IMR-90 (cell line): ENCODE data around the gene POLR3E. TPM values are rescaled to one million over a fixed set of nuclear protein-coding genes. Genes with fewer than 3 reads are reported as not detected.

Experiments used
- ATAC-seq: fragments of 200-7000 bp; cut with Tn5 transposase; 2 replicates; pipeline ENCODE4 v1.9.1; 2020; ENCODE audit warnings: low read depth, mild to moderate bottlenecking, moderate library complexity
- BruUV-seq: library from RNA; stranded (reverse); fragments of 400-500 nt; replicated peaks from 2 replicates; lab custom pipeline; 2021; lab: Mats Ljungman, UMichigan
- CTCF ChIA-PET: fragments of 300-600 bp; formaldehyde crosslinking; extraction: SDS; loops from one replicate; lab custom pipeline; 2021; ENCODE audit warnings: antibody characterized with exemption; lab: Yijun Ruan, JAX
- POLR2A ChIA-PET: fragments of 300-600 bp; sonication (Branson Sonifier 250); formaldehyde crosslinking; loops from one replicate; lab custom pipeline; 2022; ENCODE audit warnings: antibody characterized with exemption; ENCODE audit not compliant: unreplicated experiment; lab: Charles Lee
- DNase-seq: peaks from one replicate; pipeline ENCODE4 v3.0.0; 2013
- H2AFZ ChIP-seq: replicated peaks from 2 replicates; pipeline ENCODE3; 2013; ENCODE audit warnings: low read length, mild to moderate bottlenecking; ENCODE audit not compliant: poor library complexity
- H2AK5ac ChIP-seq: 2 replicates; pipeline ENCODE4 v1.6.1; 2013; ENCODE audit warnings: low read depth, low read length, inconsistent platforms
- H2AK9ac ChIP-seq: replicated peaks from 2 replicates; pipeline ENCODE3; 2013; ENCODE audit warnings: mild to moderate bottlenecking, low read depth, low read length, moderate library complexity; ENCODE audit not compliant: poor library complexity
- H2BK120ac ChIP-seq: 2 replicates; pipeline ENCODE4 v1.6.1; 2013; ENCODE audit warnings: low read depth, low read length, inconsistent platforms
- H2BK15ac ChIP-seq: 3 replicates; pipeline ENCODE4 v1.6.1; 2013; ENCODE audit warnings: low read depth, low read length, inconsistent platforms
- H2BK20ac ChIP-seq: 2 replicates; pipeline ENCODE4 v1.6.1; 2013; ENCODE audit warnings: low read depth, mild to moderate bottlenecking, inconsistent platforms, low read length, moderate library complexity
- H2BK5ac ChIP-seq: 2 replicates; pipeline ENCODE4 v1.6.1; 2013; ENCODE audit warnings: mild to moderate bottlenecking, low read depth, low read length, inconsistent platforms; ENCODE audit not compliant: poor library complexity, severe bottlenecking
- H3K14ac ChIP-seq: replicated peaks from 2 replicates; pipeline ENCODE4 v1.6.1; 2013; ENCODE audit warnings: low read depth, low read length, inconsistent platforms
- H3K18ac ChIP-seq: 2 replicates; pipeline ENCODE4 v1.6.1; 2013; ENCODE audit warnings: low read depth, low read length, control low read depth
- H3K23ac ChIP-seq: 2 replicates; pipeline ENCODE4 v1.6.1; 2013; ENCODE audit warnings: low read depth, low read length, inconsistent platforms
- H3K27ac ChIP-seq: 2 replicates; pipeline ENCODE4 v1.5.1; 2013; ENCODE audit warnings: mild to moderate bottlenecking, control low read depth, low read length; ENCODE audit not compliant: insufficient read depth
- H3K27me3 ChIP-seq: 2 replicates; pipeline ENCODE4 v1.6.1; 2013; ENCODE audit warnings: low read length; ENCODE audit not compliant: control insufficient read depth, insufficient read depth
- H3K36me3 ChIP-seq: 2 replicates; pipeline ENCODE4 v1.6.1; 2013; ENCODE audit warnings: low read length, mixed read lengths; ENCODE audit not compliant: control insufficient read depth, insufficient read depth
- H3K4ac ChIP-seq: 2 replicates; pipeline ENCODE4 v1.6.1; 2013; ENCODE audit warnings: low read depth, low read length, inconsistent platforms
- H3K4me1 ChIP-seq: 2 replicates; pipeline ENCODE4 v1.6.1; 2013; ENCODE audit warnings: low read length, mixed read lengths; ENCODE audit not compliant: control insufficient read depth, insufficient read depth
- H3K4me2 ChIP-seq: 2 replicates; pipeline ENCODE4 v1.6.1; 2013; ENCODE audit warnings: low read depth, mild to moderate bottlenecking, control low read depth, low read length, moderate library complexity
- H3K4me3 ChIP-seq: 2 replicates; pipeline ENCODE4 v1.5.1; 2013; ENCODE audit warnings: low read depth, mild to moderate bottlenecking, control low read depth, low read length, moderate library complexity; ENCODE audit not compliant: insufficient read depth
- H3K56ac ChIP-seq: 2 replicates; pipeline ENCODE4 v1.6.1; 2013; ENCODE audit warnings: low read length, inconsistent platforms; ENCODE audit not compliant: insufficient read depth; ENCODE audit errors: extremely low read depth
- H3K79me1 ChIP-seq, 2 experiments: 2 replicates each; pipeline ENCODE4 v1.6.1; 2013; ENCODE audit warnings: low read length in 2 of 2, inconsistent platforms in 1 of 2, low read depth in 1 of 2
- H3K9ac ChIP-seq: 2 replicates; pipeline ENCODE4 v1.6.1; 2013; ENCODE audit warnings: low read depth, low read length, control low read depth
- H3K9me1 ChIP-seq: 2 replicates; pipeline ENCODE4 v1.6.1; 2013; ENCODE audit warnings: low read length, inconsistent platforms; ENCODE audit not compliant: insufficient read depth
- H3K9me3 ChIP-seq: 2 replicates; pipeline ENCODE4 v1.6.1; 2013; ENCODE audit warnings: low read length; ENCODE audit not compliant: control insufficient read depth, insufficient read depth
- H4K20me1 ChIP-seq: 2 replicates; pipeline ENCODE4 v1.6.1; 2013; ENCODE audit warnings: low read length, inconsistent platforms; ENCODE audit not compliant: insufficient read depth
- H4K5ac ChIP-seq: 2 replicates; pipeline ENCODE4 v1.6.1; 2013; ENCODE audit warnings: mild to moderate bottlenecking, low read depth, low read length, control low read depth
- H4K8ac ChIP-seq, 2 experiments: 2 replicates each; pipeline ENCODE4 v1.6.1; 2013; ENCODE audit warnings: low read depth in 2 of 2, low read length in 2 of 2, control low read depth in 1 of 2, inconsistent platforms in 1 of 2
- H4K91ac ChIP-seq: 2 replicates; pipeline ENCODE4 v1.6.1; 2013; ENCODE audit warnings: low read depth, low read length, inconsistent platforms; ENCODE audit not compliant: insufficient read depth
- BHLHE40 ChIP-seq: fragments of 150-350 bp; IDR thresholded peaks from 2 replicates; pipeline ENCODE4 v1.6.1; 2016; ENCODE audit warnings: mild to moderate bottlenecking, low read depth, low read length
- CEBPB ChIP-seq: IDR thresholded peaks from 2 replicates; pipeline ENCODE4 v1.6.1; 2012; ENCODE audit warnings: low read depth, low read length, improper control_type of control experiment
- CHD1 ChIP-seq: IDR thresholded peaks from 2 replicates; pipeline ENCODE4 v1.6.1; 2012; ENCODE audit warnings: low read depth, low read length, improper control_type of control experiment
- CTCF ChIP-seq: conservative IDR thresholded peaks from 2 replicates; pipeline ENCODE4 v1.5.1; 2012; ENCODE audit warnings: mild to moderate bottlenecking, low read depth, low read length, improper control_type of control experiment
- FOS ChIP-seq: fragments of 150-350 bp; IDR thresholded peaks from 2 replicates; pipeline ENCODE4 v1.6.1; 2016; ENCODE audit warnings: low read depth, low read length
- MAFK ChIP-seq: IDR thresholded peaks from 2 replicates; pipeline ENCODE4 v1.6.1; 2012; ENCODE audit warnings: low read depth, low read length, improper control_type of control experiment
- MXI1 ChIP-seq: IDR thresholded peaks from 2 replicates; pipeline ENCODE4 v1.6.1; 2012; ENCODE audit warnings: low read depth, mild to moderate bottlenecking, low read length, moderate library complexity, borderline replicate concordance
- NFE2L2 ChIP-seq: fragments of 150-350 bp; IDR thresholded peaks from 2 replicates; pipeline ENCODE4 v1.6.1; 2016; ENCODE audit warnings: low read depth, mild to moderate bottlenecking, low read length
- POLR2A ChIP-seq: IDR thresholded peaks from 2 replicates; pipeline ENCODE4 v1.6.1; 2012; ENCODE audit warnings: mild to moderate bottlenecking, low read depth, low read length
- RAD21 ChIP-seq: IDR thresholded peaks from 2 replicates; pipeline ENCODE4 v1.6.1; 2012; ENCODE audit warnings: low read length, improper control_type of control experiment
- RCOR1 ChIP-seq: IDR thresholded peaks from 2 replicates; pipeline ENCODE4 v1.6.1; 2012; ENCODE audit warnings: mild to moderate bottlenecking, low read length, improper control_type of control experiment; ENCODE audit not compliant: insufficient replicate concordance
- RFX5 ChIP-seq: IDR thresholded peaks from 2 replicates; pipeline ENCODE4 v1.8.0; 2012; ENCODE audit warnings: low read depth, mild to moderate bottlenecking, low read length, moderate library complexity
- SMC3 ChIP-seq: fragments of 150-350 bp; IDR thresholded peaks from 2 replicates; pipeline ENCODE4 v1.6.1; 2016; ENCODE audit warnings: low read depth, mild to moderate bottlenecking, antibody characterized with exemption, low read length, moderate library complexity
- USF2 ChIP-seq: fragments of 150-350 bp; IDR thresholded peaks from 2 replicates; pipeline ENCODE4 v1.6.1; 2017; ENCODE audit warnings: mild to moderate bottlenecking, antibody characterized with exemption, low read length, low read depth
- WGBS, 2 experiments: methylation state at CpG; one replicate each; pipeline versions ENCODE4 v1.1.5 to v1.1.7; 2013; ENCODE audit warnings: missing lambda C conversion rate in 2 of 2; ENCODE audit not compliant: insufficient read length in 1 of 2; ENCODE audit errors: extremely low coverage in 2 of 2; 5-methylcytosine and 5-hydroxymethylcytosine counted together
- dilution Hi-C: fragments of 300-500 bp; cut with HindIII; formaldehyde crosslinking; loops from one replicate; pipeline ENCODE4 v1.14.3; 2018; ENCODE audit warnings: low sequenced_read_pairs; ENCODE audit not compliant: unreplicated experiment
- in situ Hi-C: fragments of 300-500 bp; cut with MboI; formaldehyde crosslinking; loops from 3 replicates; pipeline ENCODE4 v1.14.3; 2019; ENCODE audit warnings: low sequenced_read_pairs, inconsistent platforms, mixed read lengths
- intact Hi-C: fragments of 100-400 bp; cut with micrococcal nuclease; formaldehyde crosslinking; loops from 2 replicates; pipeline ENCODE4 v1.10.0; 2022
- polyA plus RNA-seq, 3 experiments: library from polyadenylated mRNA; depleted of rRNA; stranded (reverse); fragments of >200 nt; gene quantifications; 2 replicates each; pipeline ENCODE4 v1.2.3, GENCODE V29; 2012; ENCODE audit warnings: low replicate concordance in 1 of 3
- total RNA-seq: library from RNA; depleted of rRNA; stranded (reverse); fragments of >200 nt; gene quantifications from 2 replicates; pipeline ENCODE4 v1.2.3, GENCODE V29; 2012

The POLR3E gene
- total and polyA plus RNA-seq, 2 of the 4 experiments (the other 2 are of a cell fraction): 19.9 to 46.0 TPM

- no CpG with 5 or more reads among the region's 5 CpGs for WGBS, 2 experiments
- H4K5ac ChIP-seq: no peak overlapping the region
- no peak overlapping the region for H3K4me3 ChIP-seq
- intact Hi-C loops (loop anchor here (10.0 kb wide), 1 partner anchor 206 kb away; no protein-coding TSS in a partner anchor), in situ Hi-C loops (loop anchor here (10.0 kb wide), 1 partner anchor 286 kb away; the partner anchor contains the start of genes MOSMO and PDZD9), dilution Hi-C loops (no loop called here)
- H3K4ac ChIP-seq: no peak overlapping the region
- H3K9me3 ChIP-seq: no peaks in the 10 kb centered on the region
- H3K9me1 ChIP-seq: no peaks in the 10 kb centered on the region; the same call in 1 of the 2 replicates
- no peak overlapping the region for H3K23ac ChIP-seq
- no peak overlapping the region for H2AFZ ChIP-seq
- ChIA-PET CTCF (no interaction called here), POLR2A (no interaction called here)
- TF ChIP-seq POLR2A (no peak), RAD21 (no peak), MXI1 (no peak), MAFK (no peak), FOS (no peak), CTCF (no peak), RFX5 (no peak), SMC3 (no peak), CEBPB (no peak), BHLHE40 (no peak), CHD1 (no peak), RCOR1 (no peak), USF2 (no peak), NFE2L2 (no peak)
- no peak overlapping the region for H3K27ac ChIP-seq
- no peak overlapping the region for H3K4me2 ChIP-seq
- H2BK5ac ChIP-seq: no peak overlapping the region
- ATAC-seq: no peak
- H3K36me3 ChIP-seq: no peaks in the 10 kb centered on the region; the same call in 1 of the 2 replicates
- no peak overlapping the region for H2AK9ac ChIP-seq
- no peak overlapping the region for H4K91ac ChIP-seq
- no peak overlapping the region for H2BK20ac ChIP-seq
- H2AK5ac ChIP-seq: no peak overlapping the region
- DNase-seq: no peak
- BruUV-seq: no TSS peak
- H3K4me1 ChIP-seq: peaks cover 4% of the 10 kb centered on the region; the same call in 1 of the 2 replicates
- H3K27me3 ChIP-seq: no peaks in the 10 kb centered on the region
- no peak overlapping the region for H2BK15ac ChIP-seq
- H3K9ac ChIP-seq: no peak overlapping the region
- no peak overlapping the region for H4K8ac ChIP-seq
- no peak overlapping the region for H3K14ac ChIP-seq
- no peaks in the 10 kb centered on the region for H4K20me1 ChIP-seq
- H3K56ac ChIP-seq: no peak overlapping the region
- H2BK120ac ChIP-seq: no peak overlapping the region
- H3K18ac ChIP-seq: no peak overlapping the region; the same call in 1 of the 2 replicates
- H3K79me1 ChIP-seq: no peaks in the 10 kb centered on the region
Measured at GRCh38 chr16:22291020-22291419, 6.2 kb upstream of the POLR3E start.
